Muscle layer of colon (tissue), 2 donors: ENCODE data around the gene FAM180B.
"Not testable (repeated sequence)": the region's sequence is repeated elsewhere in the genome, so short reads cannot be mapped to it uniquely, and the experiment has no call there.

Source experiments
- H3K27ac ChIP-seq: one replicate; pipeline ENCODE4 v1.7.0; 2013; ENCODE audit warnings: low read depth, mild to moderate bottlenecking, low read length, moderate library complexity
- H3K27me3 ChIP-seq, 2 donors: one replicate each; pipeline ENCODE4 v1.7.0; 2013; ENCODE audit warnings: low read length in 2 of 2, mild to moderate bottlenecking in 2 of 2; ENCODE audit not compliant: insufficient read depth in 2 of 2, control insufficient read depth in 1 of 2
- H3K36me3 ChIP-seq: one replicate; pipeline ENCODE4 v1.7.0; 2013; ENCODE audit warnings: mild to moderate bottlenecking, low read length; ENCODE audit not compliant: insufficient read depth
- H3K4me1 ChIP-seq: one replicate; pipeline ENCODE4 v1.7.0; 2013; ENCODE audit warnings: mild to moderate bottlenecking, low read length; ENCODE audit not compliant: insufficient read depth
- H3K4me3 ChIP-seq, 2 donors: one replicate each; pipeline ENCODE4 v1.7.0; 2013; ENCODE audit warnings: low read length in 2 of 2, low read depth in 1 of 2, mild to moderate bottlenecking in 1 of 2, moderate library complexity in 1 of 2
- H3K9ac ChIP-seq: one replicate; pipeline ENCODE4 v1.7.0; 2013; ENCODE audit warnings: low read length
- H3K9me3 ChIP-seq: one replicate; pipeline ENCODE4 v1.7.0; 2013; ENCODE audit warnings: mild to moderate bottlenecking, low read length
- donor health status: abdominal sarcoma.
- donor health status: Adenocarcinoma of cecum.

FAM180B gene, protein sequence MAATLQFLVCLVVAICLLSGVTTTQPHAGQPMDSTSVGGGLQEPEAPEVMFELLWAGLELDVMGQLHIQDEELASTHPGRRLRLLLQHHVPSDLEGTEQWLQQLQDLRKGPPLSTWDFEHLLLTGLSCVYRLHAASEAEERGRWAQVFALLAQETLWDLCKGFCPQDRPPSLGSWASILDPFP

DNA sequence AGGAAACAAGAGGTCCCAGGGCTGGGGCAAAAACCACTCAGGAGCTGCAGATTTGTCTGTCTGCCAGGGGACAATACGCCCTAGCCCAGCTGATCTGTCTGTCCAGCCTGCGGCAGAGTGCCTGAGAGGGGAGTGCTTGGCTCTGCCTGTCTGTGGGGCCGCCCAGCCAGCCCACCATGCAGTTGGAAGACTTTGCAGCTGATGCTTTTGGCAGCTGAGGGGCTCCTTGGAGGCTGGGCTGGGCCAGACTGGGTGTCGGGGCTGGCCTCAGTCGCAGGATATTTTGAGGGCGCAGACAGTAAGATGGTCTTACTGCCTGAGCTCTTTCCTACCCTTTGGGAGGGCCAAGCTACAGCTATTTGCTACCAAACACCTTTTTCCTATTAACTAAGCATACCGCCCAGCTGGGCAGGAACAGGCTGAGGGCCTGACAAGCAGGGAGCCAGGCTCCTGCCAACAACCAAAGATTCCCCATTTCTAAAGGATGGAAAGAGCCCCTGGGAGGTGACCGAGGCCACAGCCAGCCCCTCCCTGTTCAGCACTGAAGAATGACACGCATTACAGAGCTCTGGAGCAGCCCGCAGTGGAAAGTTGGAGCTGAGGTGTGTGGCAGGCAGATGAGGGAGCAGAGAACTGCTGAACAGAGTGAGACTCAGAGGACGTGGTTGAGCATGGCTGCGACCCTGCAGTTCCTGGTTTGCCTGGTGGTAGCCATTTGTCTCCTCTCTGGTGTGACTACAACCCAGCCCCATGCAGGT, at the start of gene FAM180B:
FAM180B (plus strand) TSS at position 581 of the 758 bp plus-strand sequence; CDS start at position 672, 91 bp downstream.
- Histone ChIP-seq H3K27ac (no peak within 1 kb of the TSS), H3K4me1 (peaks cover 11% of the 10 kb centered on the region), H3K36me3 (peaks cover 37% of the 10 kb centered on the region), H3K9ac (no peak within 1 kb of the TSS), H3K9me3 (no peaks in the 10 kb centered on the region), H3K27me3 (peaks cover 0 to 3% of the 10 kb centered on the region in 2 donors), H3K4me3 (no peak within 1 kb of the TSS)

DNA sequence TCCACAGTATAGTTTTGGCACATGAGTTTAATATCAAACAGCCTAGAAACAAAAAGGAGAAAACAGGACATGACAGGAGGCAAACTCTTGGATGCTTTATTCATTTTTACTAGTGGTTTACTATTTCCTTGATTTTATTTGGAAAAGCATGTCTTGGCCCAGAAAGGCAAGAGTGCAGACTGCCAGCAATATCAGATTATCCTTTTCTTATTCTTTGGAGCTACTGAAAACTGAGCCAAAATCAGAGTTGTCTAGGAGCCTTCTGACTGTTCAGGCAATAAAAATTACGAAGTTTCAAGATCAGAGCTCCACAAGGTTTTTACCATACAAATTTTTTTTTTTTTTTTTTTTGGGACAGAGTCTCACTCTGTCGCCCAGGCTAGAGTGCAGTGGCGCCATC, 49.6 kb upstream of the FAM180B start:
- Histone ChIP-seq H3K4me1 (peaks cover 45% of the 10 kb centered on the region), H3K27me3 (no peaks in the 10 kb centered on the region), H3K9me3 (no peaks in the 10 kb centered on the region), H3K4me3 (no peak overlapping the region), H3K27ac (no peak overlapping the region), H3K36me3 (no peaks in the 10 kb centered on the region), H3K9ac (no peak overlapping the region)

GRCh38 chr11:47538741-47539565, 47.5 kb upstream of the FAM180B start:
- H3K4me1 ChIP-seq = peaks cover 33% of the 10 kb centered on the region

GRCh38 chr11:47539681-47540039, 46.8 kb upstream of the FAM180B start:
- H3K9ac ChIP-seq = no peak overlapping the region
- no peak overlapping the region for H3K27ac ChIP-seq
- no peak overlapping the region for H3K4me3 ChIP-seq
- no peaks in the 10 kb centered on the region for H3K27me3 ChIP-seq
- H3K4me1 ChIP-seq = peaks cover 33% of the 10 kb centered on the region
- no peaks in the 10 kb centered on the region for H3K36me3 ChIP-seq
- no peaks in the 10 kb centered on the region for H3K9me3 ChIP-seq

More at GRCh38 chr11:47538741-47539565, 47.5 kb upstream of the FAM180B start:
- no peak overlapping the region for H3K4me3 ChIP-seq
- H3K27ac ChIP-seq = no peak overlapping the region
- H3K9ac ChIP-seq = no peak overlapping the region
- H3K36me3 ChIP-seq = no peaks in the 10 kb centered on the region
- no peaks in the 10 kb centered on the region for H3K9me3 ChIP-seq
- H3K27me3 ChIP-seq = no peaks in the 10 kb centered on the region

GRCh38 chr11:47541070-47541469, 45.4 kb upstream of the FAM180B start:
- Histone ChIP-seq H3K4me1 (peaks cover 30% of the 10 kb centered on the region), H3K9ac (no peak overlapping the region), H3K27ac (no peak overlapping the region)

GRCh38 chr11:47545298-47545697, 41.2 kb upstream of the FAM180B start:
- H3K4me1 ChIP-seq = peaks cover 16% of the 10 kb centered on the region

More at GRCh38 chr11:47541070-47541469, 45.4 kb upstream of the FAM180B start:
- Histone ChIP-seq H3K27me3 (no peaks in the 10 kb centered on the region), H3K4me3 (no peak overlapping the region), H3K9me3 (no peaks in the 10 kb centered on the region), H3K36me3 (no peaks in the 10 kb centered on the region)

GRCh38 chr11:47546274-47546673, 40.2 kb upstream of the FAM180B start:
- H3K36me3 ChIP-seq, H3K9ac ChIP-seq, H3K4me3 ChIP-seq, H3K9me3 ChIP-seq, H3K27ac ChIP-seq, H3K27me3 ChIP-seq: not testable (repeated sequence)
- peaks cover 16% of the 10 kb centered on the region for H3K4me1 ChIP-seq

More at GRCh38 chr11:47545298-47545697, 41.2 kb upstream of the FAM180B start:
- Histone ChIP-seq H3K9ac (no peak overlapping the region), H3K9me3 (no peaks in the 10 kb centered on the region), H3K4me3 (no peak overlapping the region), H3K36me3 (no peaks in the 10 kb centered on the region), H3K27ac (no peak overlapping the region), H3K27me3 (no peaks in the 10 kb centered on the region)

GRCh38 chr11:47550288-47551047, 36.0 kb upstream of the FAM180B start:
- H3K4me1 ChIP-seq = peaks cover 25% of the 10 kb centered on the region
- H3K27me3 ChIP-seq = no peaks in the 10 kb centered on the region
- no peak overlapping the region for H3K4me3 ChIP-seq
- no peak overlapping the region for H3K9ac ChIP-seq
- no peaks in the 10 kb centered on the region for H3K36me3 ChIP-seq
- H3K27ac ChIP-seq = no peak overlapping the region
- no peaks in the 10 kb centered on the region for H3K9me3 ChIP-seq

- peak overlapping the region in 1 of 2 donors; percentile 98 for H3K4me3 ChIP-seq
- no peak overlapping the region for H3K9ac ChIP-seq
- H3K36me3 ChIP-seq = no peaks in the 10 kb centered on the region
- H3K4me1 ChIP-seq = peaks cover 25% of the 10 kb centered on the region
- no peaks in the 10 kb centered on the region for H3K9me3 ChIP-seq
- H3K27ac ChIP-seq = no peak overlapping the region
- no peaks in the 10 kb centered on the region for H3K27me3 ChIP-seq
These were observed 35.4 kb upstream of the FAM180B start for GRCh38 chr11:47551086-47551485.

- H3K27ac ChIP-seq = peak overlapping the region; percentile 86
- peaks cover 25% of the 10 kb centered on the region for H3K4me1 ChIP-seq
- H3K9ac ChIP-seq = peak overlapping the region; percentile 78
- peak overlapping the region; percentile 76 to 98 for H3K4me3 ChIP-seq
- no peaks in the 10 kb centered on the region for H3K27me3 ChIP-seq
- H3K9me3 ChIP-seq = no peaks in the 10 kb centered on the region
- no peaks in the 10 kb centered on the region for H3K36me3 ChIP-seq
These were observed 34.4 kb upstream of the FAM180B start for GRCh38 chr11:47552056-47552565.
